GM23338 (cell line): ENCODE results near the gene APC2. TPM values are rescaled to one million over a fixed set of nuclear protein-coding genes. Genes with fewer than 3 reads are reported as not detected.
A peak's percentile ranks its signal among the peaks of the same experiment; 100 is the strongest.

Experiments
- ATAC-seq: fragments of 200-7000 bp; cut with Tn5 transposase; 3 replicates; pipeline ENCODE4 v1.9.1; 2020
- DNase-seq: peaks from one replicate; pipeline ENCODE4 v3.0.0-alpha.2; 2015; ENCODE audit warnings: low spot score
- H2AFZ ChIP-seq: fragments of 200-600 bp; sonication (generic); 2 replicates; pipeline ENCODE4 v1.8.0; 2016; ENCODE audit warnings: antibody characterized with exemption, mild to moderate bottlenecking, moderate library complexity
- H3F3A ChIP-seq: fragments of 200-600 bp; sonication (generic); replicated peaks from 2 replicates; pipeline ENCODE4 v1.8.0; 2017; ENCODE audit warnings: antibody characterized with exemption, mixed run types, low read depth
- H3K27ac ChIP-seq: fragments of 200-600 bp; sonication (generic); 2 replicates; pipeline ENCODE4 v1.6.1; 2016; ENCODE audit warnings: low read depth
- H3K27me3 ChIP-seq: fragments of 200-600 bp; sonication (generic); 2 replicates; pipeline ENCODE4 v1.8.0; 2016; ENCODE audit warnings: mild to moderate bottlenecking, mixed run types, moderate library complexity; ENCODE audit not compliant: insufficient read depth
- H3K36me3 ChIP-seq: fragments of 200-600 bp; sonication (generic); 2 replicates; pipeline ENCODE4 v1.8.0; 2016; ENCODE audit warnings: mild to moderate bottlenecking; ENCODE audit not compliant: insufficient read depth
- H3K4me1 ChIP-seq: fragments of 200-600 bp; sonication (generic); 2 replicates; pipeline ENCODE4 v1.8.0; 2016; ENCODE audit warnings: mild to moderate bottlenecking, moderate library complexity; ENCODE audit not compliant: insufficient read depth
- H3K4me2 ChIP-seq: fragments of 200-600 bp; sonication (generic); 2 replicates; pipeline ENCODE4 v1.7.1; 2017; ENCODE audit warnings: mixed run types
- H3K4me3 ChIP-seq: fragments of 200-600 bp; sonication (generic); 2 replicates; pipeline ENCODE4 v1.6.1; 2016; ENCODE audit warnings: mixed run types
- H3K79me2 ChIP-seq: fragments of 200-600 bp; sonication (generic); replicated peaks from 2 replicates; pipeline ENCODE4 v1.8.0; 2017; ENCODE audit warnings: mild to moderate bottlenecking; ENCODE audit not compliant: insufficient read depth
- H3K9me2 ChIP-seq: fragments of 200-600 bp; sonication (generic); 2 replicates; pipeline ENCODE4 v1.8.0; 2017; ENCODE audit not compliant: insufficient read depth
- H4K20me1 ChIP-seq: fragments of 200-600 bp; sonication (generic); replicated peaks from 2 replicates; pipeline ENCODE4 v1.8.0; 2017; ENCODE audit warnings: mild to moderate bottlenecking; ENCODE audit not compliant: insufficient read depth
- H3K27ac Mint-ChIP-seq: 2 replicates; pipeline ENCODE4 v1.8.0; 2020; ENCODE audit warnings: inconsistent platforms, mild to moderate bottlenecking, moderate library complexity, mixed read lengths
- H3K27me3 Mint-ChIP-seq: 3 replicates; pipeline ENCODE4 v1.8.0; 2022; ENCODE audit warnings: low read depth, mild to moderate bottlenecking, moderate library complexity, mixed read lengths, inconsistent platforms; ENCODE audit not compliant: insufficient read depth, poor library complexity
- H3K36me3 Mint-ChIP-seq: 3 replicates; pipeline ENCODE4 v1.8.0; 2021; ENCODE audit warnings: low read depth, mild to moderate bottlenecking, inconsistent platforms, moderate library complexity, mixed read lengths
- H3K4me1 Mint-ChIP-seq: 3 replicates; pipeline ENCODE4 v1.8.0; 2020; ENCODE audit warnings: mild to moderate bottlenecking, inconsistent platforms, mixed read lengths
- H3K4me3 Mint-ChIP-seq: 3 replicates; pipeline ENCODE4 v1.8.0; 2021; ENCODE audit warnings: moderate library complexity, mild to moderate bottlenecking, inconsistent platforms, mixed read lengths
- H3K9me3 Mint-ChIP-seq: 3 replicates; pipeline ENCODE4 v1.8.0; 2020; ENCODE audit warnings: moderate library complexity, mild to moderate bottlenecking, inconsistent platforms, mixed read lengths
- CREB1 ChIP-seq: fragments of 250-450 bp; sonication (Bioruptor Pico); IDR thresholded peaks from 2 replicates; pipeline ENCODE4 v1.5.0; 2020; ENCODE audit warnings: low read depth, mild to moderate bottlenecking, moderate library complexity
- NANOG ChIP-seq: IDR thresholded peaks from 2 replicates; pipeline ENCODE4 v1.6.1; 2016; ENCODE audit warnings: antibody characterized with exemption, borderline replicate concordance
- STAT1 ChIP-seq: IDR thresholded peaks from one replicate; pipeline ENCODE4 v1.6.1; 2016; ENCODE audit warnings: antibody characterized with exemption; ENCODE audit not compliant: unreplicated experiment
- ZNF331 ChIP-seq: fragments of 250-450 bp; sonication (Bioruptor Pico); IDR thresholded peaks from 2 replicates; pipeline ENCODE4 v1.5.0; 2020; ENCODE audit warnings: low read depth, mild to moderate bottlenecking, moderate library complexity
- polyA plus RNA-seq: library from polyadenylated mRNA; unstranded; fragments of >200 nt; fragmentation: Nextera tagmentation; extraction: Ambion mirVana; gene quantifications from 2 replicates; pipeline ENCODE4 v1.2.1, GENCODE V29; 2016
- total RNA-seq: library from RNA; depleted of rRNA; stranded (reverse); fragments of >200 nt; shearing (Covaris generic); gene quantifications from 2 replicates; pipeline ENCODE4 v1.2.3, GENCODE V29; 2014
- TF ChIP-seq, protein P1 (sequence below): IDR thresholded peaks from 2 replicates; pipeline ENCODE4 v1.6.1; 2016; ENCODE audit warnings: antibody characterized with exemption
- TF ChIP-seq, protein P2 (sequence below): IDR thresholded peaks from one replicate; pipeline ENCODE4 v1.6.1; 2018; ENCODE audit warnings: antibody characterized with exemption; ENCODE audit not compliant: unreplicated experiment
- TF ChIP-seq, protein P3 (sequence below), 2 experiments: fragments of 200-600 bp in 1 of 2; sonication (generic) in 1 of 2; conservative IDR thresholded peaks; 2 replicates each; pipeline versions ENCODE4 v1.5.1 to v1.6.1; 2016 to 2017; ENCODE audit warnings: antibody characterized with exemption in 2 of 2, low read depth in 2 of 2, mild to moderate bottlenecking in 2 of 2, moderate library complexity in 1 of 2

Gene APC2
- total and polyA plus RNA-seq, 2 experiments from 2014 or later = 1.4 to 18.3 TPM

DNA sequence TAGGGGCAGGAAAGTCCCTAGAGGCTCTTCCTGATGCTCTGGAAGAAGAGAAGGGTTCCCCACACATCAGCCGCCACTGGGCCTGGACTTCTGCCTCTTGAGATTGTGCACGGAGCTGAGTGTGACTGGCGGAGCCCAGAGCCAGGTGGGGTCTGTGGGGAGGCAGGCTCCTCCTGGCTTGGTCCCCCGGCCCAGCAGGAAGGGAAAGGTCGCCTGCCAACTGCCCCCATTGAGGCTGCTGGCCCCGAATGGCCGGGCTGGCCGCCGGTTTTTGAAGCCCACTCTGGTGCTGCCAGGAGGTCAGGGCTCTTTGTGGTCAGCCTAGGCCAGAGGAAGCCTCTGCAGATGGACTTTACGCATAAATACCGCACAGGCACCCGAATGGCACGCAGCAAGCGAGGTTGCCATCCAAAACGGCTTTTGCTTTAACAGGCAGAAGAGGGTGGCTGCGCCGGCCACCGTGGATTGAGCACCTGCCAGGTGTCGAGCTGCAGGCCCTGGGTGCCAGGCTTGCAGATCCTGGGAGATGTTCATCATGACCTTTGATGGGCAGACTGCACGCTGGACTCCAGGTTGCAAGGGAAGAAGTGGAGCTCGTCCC is 37.5 kb upstream of the APC2 start:
- TF ChIP-seq STAT1 = no peak
- Mint-ChIP-seq H3K27me3 (peaks cover 32% of the 10 kb centered on the region), H3K4me1 (peaks cover 59% of the 10 kb centered on the region), H3K27ac (no peak overlapping the region), H3K36me3 (peaks cover 37% of the 10 kb centered on the region), H3K4me3 (no peak overlapping the region), H3K9me3 (no peaks in the 10 kb centered on the region)
- H2AFZ ChIP-seq = no peak overlapping the region
- no peak for DNase-seq
- H3K4me3 ChIP-seq = no peak overlapping the region
- no peak for ATAC-seq
- peaks cover 65% of the 10 kb centered on the region for H4K20me1 ChIP-seq
- H3K9me2 ChIP-seq = no peaks in the 10 kb centered on the region
- peaks cover 8% of the 10 kb centered on the region for H3F3A ChIP-seq
- no peaks in the 10 kb centered on the region; the same call in 1 of the 2 replicates for H3K36me3 ChIP-seq
- no peaks in the 10 kb centered on the region for H3K27me3 ChIP-seq
- no peak overlapping the region for H3K4me2 ChIP-seq
- peaks cover 96% of the 10 kb centered on the region for H3K79me2 ChIP-seq
- peak overlapping the region; percentile 26; the same call in 1 of the 2 replicates for H3K27ac ChIP-seq
- peaks cover 38% of the 10 kb centered on the region for H3K4me1 ChIP-seq

DNA sequence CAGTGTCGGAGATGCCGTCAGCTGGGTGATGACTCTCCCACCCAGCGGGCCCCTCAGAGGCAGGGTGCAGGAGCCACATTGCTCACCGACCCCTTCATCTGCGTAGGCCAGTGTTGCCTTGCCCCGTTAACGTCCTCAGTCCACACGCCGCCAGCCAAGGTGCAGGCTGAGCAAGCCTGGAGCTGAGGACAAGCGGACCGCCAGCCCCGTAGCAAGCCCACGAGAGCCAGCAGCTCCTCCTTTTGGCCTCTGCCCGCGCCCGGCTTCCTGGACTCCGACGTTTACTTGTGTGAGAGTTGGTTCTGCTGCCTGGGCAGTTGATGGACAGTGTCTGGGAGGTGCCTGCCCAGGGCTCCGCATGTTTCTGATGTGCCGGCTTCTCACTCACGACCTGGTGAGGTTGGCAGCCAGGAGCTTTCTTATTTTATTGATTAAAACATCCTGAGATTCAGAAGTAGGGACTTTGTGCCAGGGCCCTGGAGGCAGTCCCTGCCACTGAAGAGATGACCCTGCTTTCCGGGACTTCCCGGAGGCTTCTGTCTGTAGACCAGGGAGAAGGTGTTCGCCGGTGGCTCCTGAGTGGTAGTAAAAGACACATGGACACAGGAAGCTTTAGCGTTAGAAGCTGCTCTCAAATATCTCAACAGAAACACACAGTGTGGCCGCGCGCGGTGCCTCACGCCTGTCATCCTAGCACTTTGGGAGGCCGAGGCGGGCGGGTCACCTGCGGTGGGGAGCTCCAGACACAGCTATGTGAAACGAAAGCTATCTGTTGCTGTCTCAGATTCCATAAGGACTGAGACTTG is 36.7 kb upstream of the APC2 start:
- Histone ChIP-seq H3F3A (peaks cover 11% of the 10 kb centered on the region), H3K4me1 (peaks cover 38% of the 10 kb centered on the region), H3K36me3 (peaks cover 1% of the 10 kb centered on the region; the same call in 1 of the 2 replicates), H4K20me1 (peaks cover 73% of the 10 kb centered on the region), H3K4me3 (no peak overlapping the region), H3K9me2 (no peaks in the 10 kb centered on the region), H3K27me3 (no peaks in the 10 kb centered on the region), H2AFZ (no peak overlapping the region), H3K4me2 (no peak overlapping the region), H3K79me2 (peaks cover 100% of the 10 kb centered on the region), H3K27ac (0 out of 2 replicates have a peak overlapping the region, but pooled peaks have one; percentile 39)
- Mint-ChIP-seq H3K36me3 (peaks cover 45% of the 10 kb centered on the region), H3K27me3 (peaks cover 36% of the 10 kb centered on the region), H3K9me3 (no peaks in the 10 kb centered on the region), H3K27ac (0 out of 2 replicates have a peak overlapping the region, but pooled peaks have one; percentile 56), H3K4me1 (peaks cover 67% of the 10 kb centered on the region), H3K4me3 (no peak overlapping the region; the same call in 2 of the 3 replicates)
- no peak for DNase-seq
- TF ChIP-seq, protein P1, sequence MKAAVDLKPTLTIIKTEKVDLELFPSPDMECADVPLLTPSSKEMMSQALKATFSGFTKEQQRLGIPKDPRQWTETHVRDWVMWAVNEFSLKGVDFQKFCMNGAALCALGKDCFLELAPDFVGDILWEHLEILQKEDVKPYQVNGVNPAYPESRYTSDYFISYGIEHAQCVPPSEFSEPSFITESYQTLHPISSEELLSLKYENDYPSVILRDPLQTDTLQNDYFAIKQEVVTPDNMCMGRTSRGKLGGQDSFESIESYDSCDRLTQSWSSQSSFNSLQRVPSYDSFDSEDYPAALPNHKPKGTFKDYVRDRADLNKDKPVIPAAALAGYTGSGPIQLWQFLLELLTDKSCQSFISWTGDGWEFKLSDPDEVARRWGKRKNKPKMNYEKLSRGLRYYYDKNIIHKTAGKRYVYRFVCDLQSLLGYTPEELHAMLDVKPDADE = no peak
- no peak for TF ChIP-seq CREB1 (CRISPR knock-in tag)
- ATAC-seq = no peak

DNA sequence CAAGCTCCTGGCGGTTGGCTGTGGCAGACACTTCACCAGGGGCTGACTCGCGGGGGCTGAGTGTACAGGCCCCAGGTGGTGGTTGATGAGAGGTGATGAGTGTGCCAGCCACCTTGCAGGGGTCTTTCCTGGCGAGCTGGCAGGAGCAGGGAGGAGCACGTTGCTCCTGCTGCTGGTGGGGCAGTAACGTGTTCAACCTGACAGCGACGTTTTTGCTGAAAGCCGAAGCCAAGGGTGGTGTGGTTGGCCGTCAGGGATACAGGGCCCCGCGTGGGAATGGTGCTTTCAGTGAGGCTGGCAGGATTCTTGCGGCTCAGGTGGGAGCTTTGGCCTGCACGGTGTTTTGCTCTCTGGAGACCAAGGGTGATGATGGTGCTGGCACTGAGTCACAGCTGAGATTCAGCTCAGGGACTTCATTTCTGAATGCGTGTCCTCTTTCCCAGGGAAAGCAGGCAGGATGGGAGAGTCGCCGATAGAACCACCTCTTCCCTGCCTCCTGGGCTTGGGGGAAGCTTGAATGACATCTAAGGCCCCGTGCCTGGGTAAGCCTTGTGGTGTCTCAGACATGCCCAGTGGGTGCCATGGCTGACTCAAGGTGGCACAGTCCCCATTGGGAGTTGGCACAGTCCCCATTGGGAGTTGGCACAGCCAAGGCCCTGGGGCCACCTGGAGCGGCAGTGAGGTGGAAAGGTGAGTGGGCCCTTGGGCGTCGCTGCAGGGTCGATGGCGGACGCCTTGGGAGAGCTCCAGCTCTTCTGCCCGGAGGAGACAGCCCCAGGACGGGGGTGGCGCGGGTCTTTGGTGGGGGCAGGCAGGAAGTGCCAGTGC is 33.7 kb upstream of the APC2 start:
- peak overlapping the region; percentile 39; the same call in 1 of the 2 replicates for H3K4me3 ChIP-seq
- peaks cover 51% of the 10 kb centered on the region for H3K4me1 Mint-ChIP-seq
- TF ChIP-seq, protein P2, sequence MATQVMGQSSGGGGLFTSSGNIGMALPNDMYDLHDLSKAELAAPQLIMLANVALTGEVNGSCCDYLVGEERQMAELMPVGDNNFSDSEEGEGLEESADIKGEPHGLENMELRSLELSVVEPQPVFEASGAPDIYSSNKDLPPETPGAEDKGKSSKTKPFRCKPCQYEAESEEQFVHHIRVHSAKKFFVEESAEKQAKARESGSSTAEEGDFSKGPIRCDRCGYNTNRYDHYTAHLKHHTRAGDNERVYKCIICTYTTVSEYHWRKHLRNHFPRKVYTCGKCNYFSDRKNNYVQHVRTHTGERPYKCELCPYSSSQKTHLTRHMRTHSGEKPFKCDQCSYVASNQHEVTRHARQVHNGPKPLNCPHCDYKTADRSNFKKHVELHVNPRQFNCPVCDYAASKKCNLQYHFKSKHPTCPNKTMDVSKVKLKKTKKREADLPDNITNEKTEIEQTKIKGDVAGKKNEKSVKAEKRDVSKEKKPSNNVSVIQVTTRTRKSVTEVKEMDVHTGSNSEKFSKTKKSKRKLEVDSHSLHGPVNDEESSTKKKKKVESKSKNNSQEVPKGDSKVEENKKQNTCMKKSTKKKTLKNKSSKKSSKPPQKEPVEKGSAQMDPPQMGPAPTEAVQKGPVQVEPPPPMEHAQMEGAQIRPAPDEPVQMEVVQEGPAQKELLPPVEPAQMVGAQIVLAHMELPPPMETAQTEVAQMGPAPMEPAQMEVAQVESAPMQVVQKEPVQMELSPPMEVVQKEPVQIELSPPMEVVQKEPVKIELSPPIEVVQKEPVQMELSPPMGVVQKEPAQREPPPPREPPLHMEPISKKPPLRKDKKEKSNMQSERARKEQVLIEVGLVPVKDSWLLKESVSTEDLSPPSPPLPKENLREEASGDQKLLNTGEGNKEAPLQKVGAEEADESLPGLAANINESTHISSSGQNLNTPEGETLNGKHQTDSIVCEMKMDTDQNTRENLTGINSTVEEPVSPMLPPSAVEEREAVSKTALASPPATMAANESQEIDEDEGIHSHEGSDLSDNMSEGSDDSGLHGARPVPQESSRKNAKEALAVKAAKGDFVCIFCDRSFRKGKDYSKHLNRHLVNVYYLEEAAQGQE = no peak
- TF ChIP-seq ZNF331 (no peak), NANOG (no peak), CREB1 (CRISPR knock-in tag) (no peak)
- TF ChIP-seq, protein P1 = no peak
- TF ChIP-seq, protein P3, sequence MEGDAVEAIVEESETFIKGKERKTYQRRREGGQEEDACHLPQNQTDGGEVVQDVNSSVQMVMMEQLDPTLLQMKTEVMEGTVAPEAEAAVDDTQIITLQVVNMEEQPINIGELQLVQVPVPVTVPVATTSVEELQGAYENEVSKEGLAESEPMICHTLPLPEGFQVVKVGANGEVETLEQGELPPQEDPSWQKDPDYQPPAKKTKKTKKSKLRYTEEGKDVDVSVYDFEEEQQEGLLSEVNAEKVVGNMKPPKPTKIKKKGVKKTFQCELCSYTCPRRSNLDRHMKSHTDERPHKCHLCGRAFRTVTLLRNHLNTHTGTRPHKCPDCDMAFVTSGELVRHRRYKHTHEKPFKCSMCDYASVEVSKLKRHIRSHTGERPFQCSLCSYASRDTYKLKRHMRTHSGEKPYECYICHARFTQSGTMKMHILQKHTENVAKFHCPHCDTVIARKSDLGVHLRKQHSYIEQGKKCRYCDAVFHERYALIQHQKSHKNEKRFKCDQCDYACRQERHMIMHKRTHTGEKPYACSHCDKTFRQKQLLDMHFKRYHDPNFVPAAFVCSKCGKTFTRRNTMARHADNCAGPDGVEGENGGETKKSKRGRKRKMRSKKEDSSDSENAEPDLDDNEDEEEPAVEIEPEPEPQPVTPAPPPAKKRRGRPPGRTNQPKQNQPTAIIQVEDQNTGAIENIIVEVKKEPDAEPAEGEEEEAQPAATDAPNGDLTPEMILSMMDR (conservative IDR thresholded peaks at IDR 0.05; ENCODE audit: low read depth in 2 of 2) = no peak

More for the DNA sequence above, 33.7 kb upstream of the APC2 start:
- Histone ChIP-seq H2AFZ (no peak overlapping the region), H3K9me2 (no peaks in the 10 kb centered on the region), H3F3A (peaks cover 23% of the 10 kb centered on the region), H3K36me3 (peaks cover 12% of the 10 kb centered on the region), H4K20me1 (peaks cover 65% of the 10 kb centered on the region), H3K27ac (peak overlapping the region; percentile 87; the same call in 1 of the 2 replicates), H3K4me1 (peaks cover 30% of the 10 kb centered on the region), H3K79me2 (peaks cover 93% of the 10 kb centered on the region), H3K27me3 (no peaks in the 10 kb centered on the region), H3K4me2 (peak overlapping the region; percentile 74)
- peaks cover 51% of the 10 kb centered on the region for H3K36me3 Mint-ChIP-seq
- no peak for ATAC-seq
- peak overlapping the region; percentile 97 for H3K27ac Mint-ChIP-seq
- no peaks in the 10 kb centered on the region for H3K9me3 Mint-ChIP-seq
- H3K4me3 Mint-ChIP-seq = peak overlapping the region; percentile 67
- DNase-seq = no peak
- H3K27me3 Mint-ChIP-seq = peaks cover 30% of the 10 kb centered on the region
